Lower leg skin (tissue), 3 donors: ENCODE results near the gene HS3ST3A1.

Source experiments
- CTCF ChIP-seq, 3 donors: fragments of 450-650 bp; IDR thresholded peaks; one replicate each; pipeline ENCODE4 v1.5.1; 2016; ENCODE audit warnings: antibody characterized with exemption in 3 of 3, mild to moderate bottlenecking in 3 of 3, moderate library complexity in 2 of 3
- POLR2A ChIP-seq, 2 donors: fragments of 450-650 bp; IDR thresholded peaks; one replicate each; pipeline ENCODE4 v1.6.1; 2016 to 2017; ENCODE audit warnings: antibody characterized with exemption in 2 of 2, mild to moderate bottlenecking in 1 of 2, moderate library complexity in 1 of 2

- TF ChIP-seq CTCF (IDR thresholded peaks at IDR 0.05) (no peak), POLR2A (IDR thresholded peaks at IDR 0.05) (no peak)
Measured at GRCh38 chr17:13619462-13619861, 17.7 kb upstream of the HS3ST3A1 start.
